NCI-H1930 (cell line): ENCODE results near the gene COX19.
"Not testable (repeated sequence)": the region's sequence is repeated elsewhere in the genome, so short reads cannot be mapped to it uniquely, and the experiment has no call there.

Experiments
- DNase-seq, 2 experiments: peaks; one replicate each; lab custom pipeline; 2025; lab: John Stamatoyannopoulos, UW

The COX19 gene

GRCh38 chr7:960972-961371 lies 14.4 kb downstream of the COX19 start:
- DNase-seq, result not testable (repeated sequence)

- no peak for DNase-seq
Observed at GRCh38 chr7:960269-960871, 15.0 kb downstream of the COX19 start.

GRCh38 chr7:959740-960139 lies 15.6 kb downstream of the COX19 start:
- not testable (repeated sequence) for DNase-seq

GRCh38 chr7:959271-959670 lies 16.1 kb downstream of the COX19 start:
- DNase-seq, result no peak

GRCh38 chr7:958221-959200 lies 16.8 kb downstream of the COX19 start:
- DNase-seq, result no peak

GRCh38 chr7:957418-958220 lies 17.7 kb downstream of the COX19 start:
- no peak for DNase-seq

GRCh38 chr7:956031-956430 lies 19.3 kb downstream of the COX19 start:
- DNase-seq, result no peak

GRCh38 chr7:954330-955238 lies 20.8 kb downstream of the COX19 start, which contains the start of gene ADAP1:
Gene ADAP1, minus strand, starts transcription at chr7:954680. Its CDS starts 203 bp downstream, at chr7:954477.
- DNase-seq, result peak in 1 of 2 experiments; percentile 44

GRCh38 chr7:953547-954327 lies 21.6 kb downstream of the COX19 start:
- DNase-seq, result no peak

GRCh38 chr7:952548-953441 lies 22.6 kb downstream of the COX19 start:
- no peak for DNase-seq

- DNase-seq, result no peak
Observed at GRCh38 chr7:951881-952547, 23.3 kb downstream of the COX19 start.

GRCh38 chr7:949021-949934 lies 26.1 kb downstream of the COX19 start:
- no peak for DNase-seq

- no peak for DNase-seq
Observed at GRCh38 chr7:947391-948210, 27.7 kb downstream of the COX19 start.

GRCh38 chr7:946256-946996 lies 28.9 kb downstream of the COX19 start:
- no peak for DNase-seq

- DNase-seq, result no peak
Observed at GRCh38 chr7:945556-946255, 29.6 kb downstream of the COX19 start.
